Measurements from ENCODE around the gene LARP4B.

- TF ChIP-seq NFYB (CRISPR knock-in tag; IDR thresholded peaks at IDR 0.05): no peak
- no peak for TF ChIP-seq SP1 (IDR thresholded peaks at IDR 0.05)
- TF ChIP-seq SP1 (CRISPR knock-in tag; IDR thresholded peaks at IDR 0.05): no peak
Observed at GRCh38 chr10:803041-803741, 128.3 kb downstream of the LARP4B start.
